Activated T-cell treated with anti-CD3 and anti-CD28 coated beads, Interleukin-2, amount 50 U/mL, for 48 hours (primary cell): ENCODE measurements around the gene PDGFC.
"Not testable (repeated sequence)": the region's sequence is repeated elsewhere in the genome, so short reads cannot be mapped to it uniquely, and the experiment has no call there.

Experiments
- DNase-seq, 2 experiments: peaks; one replicate each; pipeline ENCODE4 v3.0.0-alpha.2; 2020

Gene PDGFC

DNA sequence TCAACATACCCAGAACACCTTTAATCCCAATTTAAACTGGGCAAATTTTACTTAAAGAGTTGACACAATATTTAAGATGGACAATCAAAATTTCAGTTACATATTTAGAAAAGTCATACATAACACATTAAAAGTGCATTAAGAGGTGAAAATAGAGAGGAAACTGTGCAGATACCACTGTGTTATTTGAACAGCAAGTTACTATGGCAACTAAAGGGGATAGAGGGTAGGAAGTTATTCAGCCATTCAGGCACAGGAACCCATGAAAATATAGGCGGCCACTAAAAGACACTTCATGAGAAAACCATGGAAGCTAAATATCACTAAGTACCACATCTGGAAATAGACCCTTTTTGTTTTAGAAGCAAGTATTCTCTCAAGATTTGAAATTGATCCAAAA, 75.1 kb downstream of the PDGFC start:
- DNase-seq = no peak

DNA sequence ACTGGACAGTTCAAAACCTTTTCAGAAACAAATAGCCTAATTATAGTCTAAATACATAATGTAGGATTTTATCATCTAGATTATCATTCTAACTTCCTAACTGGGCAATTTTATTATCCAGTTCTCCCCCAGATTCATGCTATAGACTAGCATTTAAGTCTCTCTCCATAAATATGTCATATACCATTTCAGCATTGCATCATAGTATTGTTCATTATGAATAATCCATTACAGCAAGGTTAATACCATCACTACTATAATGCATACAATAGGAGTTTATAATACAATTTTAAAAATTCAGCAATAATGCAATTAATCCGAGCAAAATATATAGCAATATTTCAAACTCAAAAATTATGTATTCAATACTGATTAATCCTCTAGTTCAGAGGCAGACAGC, 77.4 kb downstream of the PDGFC start:
- DNase-seq = no peak

DNA sequence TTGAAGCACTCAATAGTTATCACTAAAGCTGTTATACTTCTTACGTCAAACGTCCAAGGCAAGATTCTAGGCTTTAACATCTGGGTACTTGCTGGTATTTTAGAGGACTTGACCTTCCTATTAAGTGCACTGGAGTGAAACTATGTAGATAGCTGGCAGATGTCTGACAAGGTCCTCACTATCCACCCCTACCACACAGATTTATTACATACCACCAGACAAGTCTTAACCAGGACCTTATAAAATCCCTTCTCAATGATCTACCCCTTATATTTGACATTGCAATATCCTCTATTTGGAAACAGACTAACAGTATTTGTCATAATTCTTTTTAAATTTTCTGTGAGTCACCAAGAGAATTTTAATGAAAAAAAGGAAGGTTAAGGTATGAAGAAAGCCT, 78.8 kb downstream of the PDGFC start:
- DNase-seq = no peak

DNA sequence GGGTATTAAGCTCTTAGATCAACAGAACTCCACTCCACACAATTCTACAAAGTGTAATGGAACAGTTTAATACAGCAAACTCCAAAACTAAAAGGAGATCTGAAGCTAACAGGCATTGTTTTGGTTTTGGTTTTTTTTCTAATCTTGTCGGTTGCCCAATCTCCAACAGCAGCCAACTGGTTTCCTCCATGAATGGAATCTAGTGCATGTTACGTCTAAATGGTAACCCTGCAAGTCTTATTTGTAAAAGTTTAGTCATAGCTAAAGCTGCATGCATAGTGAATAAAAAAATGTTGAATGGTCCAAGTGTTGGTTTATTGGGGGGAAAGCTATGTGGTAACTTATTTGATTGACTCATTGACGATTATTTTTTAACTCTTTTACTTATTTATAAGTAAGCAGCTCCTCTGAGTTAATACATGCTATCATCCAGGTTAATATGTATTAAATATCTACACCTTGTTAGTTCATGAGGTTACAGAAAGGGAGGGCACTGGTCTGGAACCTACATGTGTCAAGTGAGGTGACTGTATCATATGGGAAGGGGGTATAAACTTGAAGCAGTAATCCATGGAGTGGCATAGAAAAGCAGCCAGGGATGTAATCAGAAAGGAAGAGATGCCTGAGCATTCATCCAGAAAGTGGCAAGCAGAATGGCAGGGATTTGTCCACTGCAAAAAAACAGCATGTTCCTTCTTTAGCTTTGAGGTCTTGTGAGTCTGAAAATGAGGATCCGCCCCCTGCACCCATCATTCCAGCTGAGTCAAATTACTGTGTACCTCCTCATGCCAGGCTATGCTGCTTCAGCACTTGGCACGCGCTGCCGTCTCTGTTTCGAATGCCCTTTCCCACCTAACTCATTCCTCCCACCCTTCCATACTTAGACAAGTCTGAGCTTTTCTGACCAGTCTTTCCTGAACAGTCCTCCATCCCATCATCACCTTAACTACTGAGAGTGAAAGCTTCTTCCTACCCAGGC, 81.7 kb downstream of the PDGFC start:
- DNase-seq = no peak

DNA sequence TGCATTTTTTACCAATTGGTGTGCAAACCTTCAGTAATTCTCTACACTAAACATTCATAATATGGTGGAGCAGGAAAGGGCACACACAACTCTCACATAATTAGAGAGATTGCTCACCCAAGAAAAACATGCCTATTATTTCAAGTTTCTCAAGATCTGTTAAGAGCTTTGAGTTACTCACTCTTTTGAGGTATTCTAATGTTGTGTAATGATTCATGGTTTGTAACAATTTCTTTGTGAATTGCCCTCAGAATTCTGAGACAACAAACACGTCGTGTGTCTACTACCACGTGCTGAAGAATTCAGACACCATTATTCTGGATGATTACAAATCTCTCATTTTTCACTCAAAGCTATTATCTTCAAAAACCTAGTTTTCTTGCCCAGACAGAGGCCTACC, 82.8 kb downstream of the PDGFC start:
- DNase-seq = no peak

DNA sequence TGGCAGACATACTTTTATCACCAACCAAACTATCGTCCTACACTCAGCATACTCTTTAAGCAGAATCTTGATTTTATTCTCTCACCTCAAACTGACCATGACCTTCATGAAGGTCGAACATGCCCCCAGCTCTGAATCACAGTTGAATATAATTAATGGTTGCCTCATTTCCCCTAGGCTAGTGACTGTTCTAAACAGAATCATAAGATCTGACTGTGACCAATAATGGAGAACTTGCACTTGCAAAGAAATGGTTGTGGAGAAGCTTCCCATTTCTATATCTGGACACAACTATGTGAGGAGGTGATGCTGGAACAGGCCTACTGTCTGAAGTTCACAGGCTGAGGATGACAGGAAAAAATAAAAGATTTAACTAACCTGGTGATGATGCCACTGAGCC, 85.1 kb downstream of the PDGFC start:
- no peak for DNase-seq

DNA sequence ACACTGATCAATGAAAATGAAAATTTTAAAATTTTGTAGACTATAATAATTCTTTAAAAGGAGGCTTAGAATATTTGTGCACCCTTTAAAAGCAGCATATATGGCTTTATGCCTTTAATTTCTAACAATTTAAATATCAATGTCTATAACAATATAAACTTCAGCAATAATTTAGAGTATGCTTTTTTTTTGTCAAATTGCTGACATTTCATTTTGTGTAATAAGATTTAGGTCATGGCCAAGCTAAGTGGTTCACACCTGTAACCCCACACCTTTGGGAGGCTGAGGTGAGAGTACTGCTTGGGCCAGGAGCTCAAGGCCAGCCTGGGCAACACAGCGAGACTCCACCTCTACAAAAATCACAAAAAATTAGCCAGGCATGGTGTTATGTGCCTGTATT, 86.2 kb downstream of the PDGFC start:
- DNase-seq = no peak

DNA sequence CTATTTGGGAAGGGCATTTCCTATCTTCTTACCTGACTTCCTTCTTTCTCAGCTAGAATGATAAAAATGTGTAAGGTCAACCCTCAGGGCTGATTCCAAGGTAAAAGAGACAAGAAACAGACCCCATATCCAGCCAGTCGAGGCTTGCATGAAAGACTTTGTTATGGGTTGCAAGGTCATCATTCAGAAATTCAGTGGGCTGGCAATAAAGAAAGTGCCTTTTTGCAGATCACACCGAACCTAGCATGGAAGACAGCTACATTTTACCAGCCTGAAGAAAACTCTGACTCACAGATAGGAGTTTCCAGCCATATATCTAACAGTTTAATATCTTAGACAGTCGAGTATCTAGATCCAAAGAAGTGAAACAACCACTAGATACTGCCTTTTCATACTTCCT, 87.4 kb downstream of the PDGFC start:
- DNase-seq = no peak

DNA sequence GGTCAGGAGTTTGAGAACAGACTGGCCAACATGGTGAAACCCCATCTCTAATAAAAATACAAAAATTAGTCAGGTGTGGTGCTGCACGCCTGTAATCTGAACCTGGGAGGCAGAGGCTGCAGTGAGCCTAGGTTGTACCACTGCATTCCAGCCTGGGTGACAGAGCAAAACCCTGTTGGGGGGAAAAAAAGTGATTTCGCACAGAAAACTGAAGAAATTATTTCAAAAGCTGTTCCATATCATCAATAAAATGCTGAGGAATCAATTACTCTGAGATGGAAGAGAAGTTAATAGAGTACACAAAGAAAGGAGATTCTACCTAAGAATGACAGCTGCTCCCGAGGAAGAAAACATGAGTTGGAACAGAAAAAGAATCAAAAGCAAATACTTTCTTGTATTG, 95.9 kb downstream of the PDGFC start:
- DNase-seq = no peak

DNA sequence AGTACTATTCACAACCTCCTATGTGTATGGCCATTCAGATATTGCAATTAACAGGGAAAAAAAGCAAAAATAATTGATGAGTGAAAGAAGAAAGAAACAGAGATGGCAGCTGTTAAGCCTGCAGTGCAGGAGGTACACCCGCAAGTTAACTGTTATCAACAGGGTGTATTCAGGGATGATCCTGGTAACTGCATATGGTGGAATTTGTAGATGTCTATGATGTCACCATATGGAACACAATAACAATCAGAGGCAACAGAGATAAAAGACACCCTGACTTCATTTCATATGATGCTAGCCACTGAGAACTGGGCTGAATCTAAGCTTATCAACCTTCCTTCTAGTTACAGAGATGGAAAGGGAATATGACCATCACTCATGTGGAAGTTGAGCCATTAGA, 96.5 kb downstream of the PDGFC start:
- no peak for DNase-seq

DNA sequence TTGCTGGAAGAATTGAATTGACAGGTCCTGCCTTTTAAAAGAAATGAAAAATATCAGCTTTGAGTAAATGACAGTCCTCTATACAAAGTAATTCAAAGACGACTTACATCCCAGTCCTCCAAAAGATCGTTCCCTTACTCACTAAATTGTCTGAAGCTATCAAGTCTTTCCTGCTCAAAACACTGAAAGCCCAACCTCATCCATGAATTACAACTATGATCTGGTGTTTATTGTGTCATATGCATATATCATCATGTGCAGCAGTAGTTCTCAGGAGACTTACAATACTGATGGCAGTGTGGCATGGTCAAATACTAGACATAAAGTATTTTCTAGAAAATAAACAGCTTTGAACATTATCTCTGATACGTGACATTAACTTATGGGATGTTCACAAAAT, 97.8 kb downstream of the PDGFC start:
- DNase-seq = no peak

DNA sequence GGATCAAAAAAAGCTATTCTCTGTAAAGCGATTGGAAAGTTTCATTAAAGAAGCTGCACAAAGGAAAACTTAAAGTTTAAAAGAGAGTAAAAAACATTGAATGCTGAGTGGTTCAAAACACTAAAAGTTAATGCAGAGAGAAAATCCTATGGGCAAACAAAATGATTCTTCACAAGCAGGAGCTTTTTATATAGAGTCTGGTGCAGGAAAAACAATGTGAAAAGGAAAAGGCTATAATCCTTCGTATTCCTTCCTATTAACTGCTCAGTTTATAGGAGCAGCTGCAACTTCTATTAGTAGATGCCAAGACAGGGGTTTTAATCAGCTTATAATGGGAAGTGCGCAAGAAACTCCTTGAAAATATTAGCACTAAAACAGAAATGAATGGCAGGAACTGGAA, 100.7 kb downstream of the PDGFC start:
- no peak for DNase-seq

DNA sequence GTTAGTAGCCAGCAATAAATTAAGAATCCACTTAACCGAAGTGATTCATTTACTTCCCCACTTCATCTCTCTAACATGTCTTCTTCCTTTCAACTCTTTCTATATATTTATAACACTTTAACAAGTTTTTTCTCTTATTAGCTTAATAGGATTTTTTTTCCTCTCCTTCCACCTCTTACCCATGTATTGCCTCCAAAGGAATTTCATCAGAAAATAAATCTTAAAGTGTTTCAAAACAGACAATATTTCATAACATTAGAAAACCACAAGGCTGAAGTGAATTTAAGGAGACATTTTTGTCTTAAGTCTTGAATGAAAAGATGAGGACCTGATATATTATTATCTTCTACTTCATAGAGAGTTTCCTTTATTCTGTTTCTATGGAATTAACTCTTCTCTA, 101.5 kb downstream of the PDGFC start:
- no peak for DNase-seq

DNA sequence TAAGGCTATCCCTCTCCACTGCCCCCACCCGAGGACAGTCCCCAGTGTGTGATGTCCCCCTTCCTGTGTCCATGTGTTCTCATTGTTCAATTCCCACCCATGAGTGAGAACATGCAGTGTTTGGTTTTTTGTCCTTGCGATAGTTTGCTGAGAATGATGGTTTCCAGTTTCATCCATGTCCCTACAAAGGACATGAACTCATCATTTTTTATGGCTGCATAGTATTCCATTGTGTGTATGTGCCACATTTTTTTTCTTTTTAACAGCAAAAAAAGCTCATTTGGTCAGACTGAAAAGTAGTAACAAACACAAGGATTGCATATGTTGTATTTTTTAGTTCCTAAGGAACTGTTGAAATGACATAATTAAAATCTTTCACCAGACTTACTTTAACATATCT, 105.5 kb downstream of the PDGFC start:
- DNase-seq = not testable (repeated sequence)

DNA sequence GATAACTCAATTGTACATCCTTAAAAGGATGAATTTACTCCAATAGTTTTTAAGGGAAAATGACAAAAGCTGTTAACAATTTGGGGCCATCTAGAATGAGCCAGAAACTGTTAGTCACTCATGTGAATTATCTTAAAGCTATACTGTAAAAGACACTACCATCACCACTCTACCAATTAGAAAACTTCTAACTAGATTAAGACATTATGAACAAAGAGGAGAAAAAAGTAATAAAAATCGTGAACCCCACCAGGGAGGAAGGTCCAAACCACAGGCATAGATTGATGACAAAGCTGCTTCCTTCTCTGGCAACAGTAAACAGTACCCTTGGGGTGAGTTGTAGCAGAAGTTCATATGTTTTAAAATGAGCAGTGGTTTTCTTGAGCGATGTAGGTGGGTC, 106.1 kb downstream of the PDGFC start:
- no peak for DNase-seq

DNA sequence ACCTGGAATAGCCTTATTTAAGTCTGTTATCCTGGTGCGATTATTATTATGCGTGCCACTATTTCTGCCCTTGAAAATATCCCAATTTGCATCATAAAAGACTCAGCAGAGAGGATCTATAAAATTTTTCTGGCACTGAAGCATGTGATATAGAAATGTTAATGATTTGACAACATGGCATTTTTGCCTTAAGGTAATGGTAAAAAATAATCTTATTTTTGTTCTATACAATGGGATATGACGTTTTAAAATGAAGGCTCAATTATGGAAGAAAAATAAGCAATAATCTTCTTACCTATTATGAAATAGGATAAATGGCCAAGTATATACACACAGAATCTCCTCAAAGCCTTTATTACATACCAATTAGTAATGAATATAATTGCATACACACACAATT, 113.5 kb downstream of the PDGFC start:
- no peak for DNase-seq

DNA sequence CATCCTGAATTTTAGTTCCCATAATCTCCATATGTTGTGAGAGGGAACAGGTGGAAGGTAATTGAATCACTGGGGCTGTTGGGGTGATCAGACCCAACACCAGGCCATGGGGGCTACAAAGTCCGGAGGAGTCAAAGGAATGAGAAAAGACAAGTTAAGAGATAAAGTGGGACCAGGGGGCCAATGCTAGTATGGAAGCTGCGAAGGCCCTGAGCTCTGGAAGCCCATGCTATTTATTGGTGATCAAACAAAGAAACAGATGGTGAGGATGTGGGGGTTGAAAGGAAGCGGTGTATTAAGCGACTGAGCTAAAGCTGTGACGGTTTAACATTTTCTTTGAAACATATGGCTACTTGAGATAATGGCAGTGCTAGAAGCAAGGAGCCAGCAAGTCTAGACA, 132.8 kb downstream of the PDGFC start:
- DNase-seq = no peak

DNA sequence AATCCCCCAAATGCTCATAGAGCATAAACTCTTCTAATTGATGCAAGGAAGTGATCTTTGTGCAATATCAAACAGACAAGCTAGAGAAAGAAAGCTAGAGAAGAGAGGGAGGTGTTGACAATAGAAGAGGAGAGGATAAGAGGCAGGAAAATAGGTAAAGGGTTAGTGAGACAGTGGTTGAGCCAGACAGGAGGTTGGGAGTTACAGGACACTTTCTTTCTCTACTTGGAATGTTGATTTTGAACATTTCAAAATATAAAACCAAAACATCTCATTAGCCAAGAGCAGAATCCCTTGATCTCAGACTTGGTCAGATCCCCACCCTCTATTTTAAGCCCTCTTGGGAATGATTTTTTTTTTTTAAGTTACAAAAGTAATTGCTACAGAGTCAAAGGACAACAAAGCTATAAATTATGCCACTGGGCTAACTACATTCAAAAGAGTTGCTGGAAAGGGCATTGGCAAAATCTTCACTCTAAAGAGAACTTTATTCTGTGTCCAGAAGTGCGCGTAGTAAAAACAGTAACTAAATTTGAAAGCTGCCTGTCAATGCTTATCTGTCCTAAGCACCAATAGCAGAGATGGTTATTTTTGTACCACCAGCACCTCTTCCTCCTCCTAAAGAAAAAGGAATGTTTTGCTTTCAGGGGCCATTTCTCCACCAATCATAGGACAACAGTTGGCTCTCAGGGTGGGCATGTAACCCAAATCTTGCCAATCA, 133.8 kb downstream of the PDGFC start:
- no peak for DNase-seq

DNA sequence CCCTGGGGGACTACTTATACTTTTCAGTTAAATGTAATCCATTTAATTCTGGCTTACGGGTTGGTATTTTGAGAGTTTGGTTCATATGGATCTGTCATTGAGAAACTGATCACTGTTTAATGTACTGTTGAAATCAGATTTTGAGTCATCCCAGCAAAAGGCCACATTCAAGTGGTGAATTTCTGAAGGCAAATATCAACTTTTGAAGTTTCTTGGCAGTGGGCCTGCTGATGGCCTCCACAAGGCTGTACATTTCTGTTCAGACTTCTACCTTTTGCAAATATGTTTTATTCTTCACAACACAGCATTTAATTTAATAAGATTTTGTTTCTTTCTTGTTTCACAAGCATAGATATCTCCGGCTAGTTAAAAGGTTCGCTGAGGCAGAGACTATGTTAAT, 138.7 kb downstream of the PDGFC start:
- no peak for DNase-seq

DNA sequence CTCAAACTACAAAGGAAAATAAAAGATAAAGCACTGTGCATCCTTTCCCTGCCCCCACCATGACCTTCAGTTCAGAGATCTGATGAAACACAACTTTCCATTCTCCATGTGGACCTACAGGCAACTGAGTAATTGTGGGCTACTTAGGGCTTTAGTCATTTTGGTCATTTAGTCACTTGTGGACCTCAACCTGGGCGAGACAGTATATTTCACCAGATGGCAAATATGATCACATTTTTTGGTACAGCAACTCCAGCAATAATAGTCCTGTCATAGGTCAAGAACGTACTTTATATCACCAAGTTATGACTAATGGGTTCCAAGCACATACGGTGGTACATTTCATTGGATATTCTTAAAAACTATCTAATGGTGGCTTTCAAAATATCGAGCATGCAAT, 141.2 kb downstream of the PDGFC start:
- DNase-seq = no peak

DNA sequence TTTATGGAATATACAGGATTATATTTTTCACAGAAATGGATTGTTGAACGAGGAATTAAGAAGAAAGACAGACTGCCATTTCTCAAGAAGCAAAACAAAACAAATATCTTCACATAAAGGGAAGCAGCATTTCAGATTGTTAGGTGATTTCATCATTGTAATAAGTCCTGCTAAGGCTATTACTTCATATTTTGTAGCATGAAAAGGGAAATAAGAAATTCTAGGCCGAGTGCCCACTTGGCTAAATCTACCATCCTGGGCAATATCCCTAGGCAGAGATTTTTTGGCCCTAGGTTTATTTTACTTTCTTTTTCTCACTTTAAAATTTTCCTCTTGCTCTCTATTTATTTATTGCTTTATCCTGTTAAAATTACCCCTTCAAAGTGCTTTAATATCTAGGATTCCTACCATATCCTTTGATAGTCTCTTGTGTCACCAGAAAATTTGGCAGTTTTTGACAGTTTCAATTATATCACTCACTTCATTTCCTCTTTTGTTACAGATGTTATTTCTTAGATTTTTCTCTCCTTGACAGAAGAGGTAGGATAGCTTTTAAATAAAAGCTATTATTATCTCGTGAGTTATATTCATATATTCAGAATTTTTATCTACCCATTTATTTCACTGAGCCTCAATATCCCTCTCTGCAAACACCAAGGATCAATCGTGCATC, 142.3 kb downstream of the PDGFC start:
- DNase-seq = no peak

DNA sequence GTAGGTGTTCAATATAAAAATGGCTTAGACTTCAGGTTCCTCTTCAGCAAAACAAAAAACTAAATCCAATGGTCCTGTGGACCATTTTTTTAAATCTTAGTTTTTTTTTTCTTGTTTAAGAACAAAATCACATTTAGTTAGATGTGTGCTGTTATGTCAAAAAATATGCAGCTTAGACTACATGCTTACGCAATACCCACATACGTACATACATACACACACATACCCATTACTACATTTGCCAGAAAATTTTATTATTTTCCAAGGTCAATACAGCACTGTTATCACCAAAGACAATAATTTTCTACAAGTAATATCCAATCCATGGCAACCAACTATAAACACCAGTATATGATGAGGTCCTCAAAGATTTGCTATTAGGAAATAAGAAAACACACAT, 144.1 kb downstream of the PDGFC start:
- DNase-seq = no peak

DNA sequence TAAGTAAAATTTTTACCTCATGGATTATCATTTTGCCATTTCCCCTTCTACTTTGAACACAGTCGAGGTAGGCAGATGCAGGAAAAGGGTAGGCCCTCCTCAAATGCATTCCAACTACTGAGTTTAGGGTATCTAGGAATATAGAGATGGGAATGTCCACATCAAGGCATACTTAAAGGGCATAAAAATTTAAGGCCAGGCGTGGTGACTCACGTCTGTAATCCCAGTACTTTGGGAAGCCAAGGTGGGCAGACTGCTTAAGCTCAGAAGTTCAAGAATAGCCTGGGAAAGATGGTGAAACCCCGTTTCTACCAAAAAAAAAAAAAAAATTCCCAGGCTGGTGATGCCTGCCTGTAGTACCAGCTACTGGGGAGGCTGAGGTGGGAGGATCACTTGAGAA, 146.5 kb downstream of the PDGFC start:
- no peak for DNase-seq
